HG03280 (cell line): Measurements from ENCODE around the gene ITPK1.

Experiments used
- ATAC-seq: cut with Tn5 transposase; IDR thresholded peaks from one replicate; pipeline ENCODE4 v1.9.1; 2021; ENCODE audit warnings: mild to moderate bottlenecking, moderate library complexity; ENCODE audit not compliant: unreplicated experiment

Gene ITPK1

DNA sequence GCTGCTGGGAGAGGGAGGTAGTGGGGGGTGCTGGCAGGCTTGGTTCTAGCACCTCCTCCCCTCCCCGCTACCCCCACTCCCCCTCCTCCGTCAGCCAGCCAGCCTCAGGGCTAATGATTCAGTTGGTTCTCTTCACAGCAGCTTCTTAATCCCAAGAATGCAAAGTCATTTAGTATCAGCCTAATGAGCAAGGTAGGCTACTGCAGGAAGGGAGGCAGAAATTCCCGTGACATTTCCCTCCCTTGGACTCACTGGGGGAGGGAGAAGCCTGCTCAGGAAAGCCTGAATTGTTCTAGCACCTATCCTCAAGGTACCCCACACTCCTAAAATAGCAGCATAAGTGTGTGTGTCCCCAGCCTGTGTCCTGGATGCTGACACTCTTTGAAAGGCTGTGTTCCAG, 29.8 kb downstream of the ITPK1 start:
- no peak for ATAC-seq

DNA sequence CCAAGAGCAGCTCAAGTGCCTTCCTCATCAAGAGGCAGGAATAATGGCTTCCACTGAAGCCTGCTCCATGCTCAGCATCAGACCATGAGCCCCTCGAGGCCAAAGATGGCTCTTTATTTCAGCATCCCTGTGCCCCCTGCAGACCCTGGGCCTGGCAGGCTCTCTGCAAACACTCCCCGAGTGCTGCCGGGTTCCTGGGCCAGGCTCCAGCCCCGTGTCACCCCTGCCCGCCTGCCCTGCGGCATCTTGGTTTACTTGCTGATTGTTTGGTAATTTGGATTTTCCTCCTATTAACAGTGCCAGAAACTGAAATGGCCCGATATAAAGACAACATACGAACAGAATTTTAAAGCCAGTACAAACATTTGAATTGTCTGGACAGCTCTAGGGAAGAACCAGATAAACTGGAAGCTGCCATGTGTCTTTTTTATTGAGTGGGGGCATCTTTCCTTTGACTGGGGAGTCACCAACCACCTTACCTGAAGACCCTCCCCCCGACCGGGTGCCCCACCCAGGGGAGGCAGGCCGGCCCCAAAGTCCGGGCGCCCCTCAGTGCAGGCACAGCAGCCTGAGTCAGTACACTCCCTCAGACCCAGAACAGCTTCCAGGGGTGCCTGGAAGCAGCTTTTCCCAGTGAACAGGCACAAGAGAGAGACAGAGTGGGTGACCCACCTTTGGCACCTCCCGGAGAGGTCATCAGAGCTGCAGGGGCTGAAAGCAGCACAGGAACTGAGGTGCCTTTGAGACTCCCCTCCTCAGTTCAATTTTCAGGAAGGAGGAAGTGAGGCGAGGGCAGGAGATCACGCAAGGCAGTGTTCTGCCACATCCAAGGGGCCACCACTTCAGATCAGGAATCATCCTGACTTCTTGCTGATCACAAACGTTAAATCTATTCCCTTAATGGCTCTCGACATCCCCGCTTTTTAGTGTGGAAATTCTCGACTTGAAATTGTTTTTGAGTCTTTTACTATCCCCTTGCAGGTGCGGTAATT, 30.6 kb downstream of the ITPK1 start:
- ATAC-seq: no peak

DNA sequence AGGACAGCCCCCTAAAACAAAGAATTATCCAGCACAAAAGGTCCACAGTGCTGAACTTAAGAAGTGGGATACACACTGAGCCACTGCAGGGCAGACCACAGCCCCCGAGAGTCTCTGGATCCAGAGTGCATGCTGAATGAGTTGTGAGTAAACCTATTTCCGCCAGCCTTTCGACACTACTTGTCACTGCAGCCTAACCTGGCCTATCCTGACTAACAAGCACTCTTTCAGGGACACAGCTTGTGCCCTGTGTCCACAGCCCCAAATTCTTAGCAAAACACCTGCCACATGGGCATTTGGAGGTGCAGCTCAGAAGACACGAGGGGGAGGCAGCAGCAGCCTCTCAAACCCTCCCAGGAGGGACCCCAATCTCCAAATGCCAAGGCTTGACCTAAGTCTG, 31.3 kb downstream of the ITPK1 start:
- ATAC-seq: no peak

DNA sequence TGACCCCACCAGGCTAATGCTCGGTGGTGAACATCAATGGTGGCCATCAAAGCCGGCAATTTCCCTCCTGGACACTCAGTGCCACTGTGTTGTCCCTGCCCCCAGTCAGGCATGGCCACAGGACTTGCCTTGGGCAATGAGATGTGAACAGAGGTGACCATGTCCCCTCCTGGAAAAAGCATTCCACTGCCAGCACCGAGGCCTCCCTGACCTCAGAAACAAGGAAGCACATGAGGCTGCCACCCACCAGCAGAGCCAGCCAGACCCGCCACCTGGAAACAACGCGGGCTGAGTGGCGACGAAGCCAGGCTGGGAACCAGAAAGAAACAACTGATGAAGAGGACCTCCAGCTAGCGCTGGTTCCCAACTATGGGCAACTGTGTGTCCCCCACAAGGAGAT, 31.8 kb downstream of the ITPK1 start:
- ATAC-seq: no peak

DNA sequence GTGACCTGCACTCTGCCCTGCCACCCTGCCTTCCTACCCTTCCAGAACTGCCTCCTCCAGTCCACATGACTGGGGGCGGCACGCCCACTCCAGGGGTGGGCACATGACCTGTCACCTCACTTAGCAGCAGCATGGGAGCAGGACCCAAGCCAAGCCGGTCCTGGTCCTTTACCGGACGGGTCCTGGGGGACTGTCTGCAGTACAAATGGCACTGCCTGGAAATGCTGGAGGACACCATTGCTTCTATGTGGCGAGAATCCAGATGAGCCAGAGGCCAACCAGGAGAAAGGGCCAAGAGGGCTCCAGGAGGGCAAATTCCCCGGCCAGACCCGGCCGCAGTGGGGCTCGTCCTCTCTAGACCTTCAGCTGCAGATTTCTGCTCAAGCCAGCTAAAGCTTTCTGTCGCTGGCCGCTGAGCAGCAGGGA, 33.1 kb downstream of the ITPK1 start:
- ATAC-seq: no peak

DNA sequence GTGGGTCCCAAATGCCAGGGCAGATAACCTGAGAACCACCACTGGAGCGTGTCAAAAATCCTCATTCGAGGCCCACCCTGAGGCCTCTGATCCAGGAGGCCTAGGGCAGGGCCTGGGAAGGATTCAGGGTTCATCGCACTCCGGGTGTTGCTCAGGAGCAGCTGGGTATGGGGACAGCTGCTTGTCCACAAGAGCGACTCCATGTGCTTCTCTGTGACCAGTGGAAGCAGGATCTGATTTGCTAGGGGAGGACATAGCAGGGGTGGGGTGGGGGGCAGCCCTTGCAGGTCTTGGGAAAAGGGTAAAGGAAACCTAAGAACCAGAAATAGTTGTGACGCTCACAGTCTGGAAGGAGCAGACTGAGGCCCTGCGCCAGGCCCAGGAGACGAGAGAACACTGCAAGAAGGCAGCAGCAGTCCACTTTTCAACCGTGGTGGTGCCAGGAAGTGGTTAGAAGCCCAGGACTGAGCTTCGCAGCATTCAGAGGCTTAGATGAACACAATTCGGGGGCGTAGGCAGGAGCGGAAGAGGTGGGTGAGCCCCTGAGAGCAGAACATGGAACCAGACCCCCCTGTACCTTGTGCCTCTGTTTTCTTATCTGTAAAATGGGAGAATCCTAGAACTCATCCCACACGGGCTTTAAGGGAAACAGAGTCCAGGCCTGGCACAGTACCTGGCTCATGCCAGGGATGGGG, 33.7 kb downstream of the ITPK1 start:
- no peak for ATAC-seq

DNA sequence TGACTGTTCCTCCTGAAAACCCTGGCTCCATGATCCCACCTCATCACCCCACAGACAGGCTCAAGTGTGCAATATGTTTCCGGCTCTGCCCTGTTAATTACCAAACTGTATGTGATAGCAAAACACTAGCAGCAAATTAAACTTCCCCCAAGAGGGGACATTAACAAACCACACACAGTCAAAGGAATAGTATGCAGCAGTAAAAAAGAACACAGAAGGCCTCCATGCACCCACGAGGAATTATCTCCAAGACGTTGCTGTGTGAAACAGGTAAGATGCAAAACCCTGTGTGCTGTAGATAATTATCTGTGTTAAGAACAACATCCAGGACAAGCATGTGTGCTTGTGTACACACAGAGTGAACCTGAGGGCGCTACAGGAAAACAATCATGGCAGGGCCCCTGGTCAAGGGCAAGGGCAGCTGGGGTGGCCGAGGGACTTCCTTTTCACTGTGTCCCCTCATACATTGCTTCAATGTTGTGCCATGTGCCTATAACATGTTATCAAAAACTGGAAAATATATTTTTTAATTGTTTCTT, 35.8 kb downstream of the ITPK1 start:
- no peak for ATAC-seq

DNA sequence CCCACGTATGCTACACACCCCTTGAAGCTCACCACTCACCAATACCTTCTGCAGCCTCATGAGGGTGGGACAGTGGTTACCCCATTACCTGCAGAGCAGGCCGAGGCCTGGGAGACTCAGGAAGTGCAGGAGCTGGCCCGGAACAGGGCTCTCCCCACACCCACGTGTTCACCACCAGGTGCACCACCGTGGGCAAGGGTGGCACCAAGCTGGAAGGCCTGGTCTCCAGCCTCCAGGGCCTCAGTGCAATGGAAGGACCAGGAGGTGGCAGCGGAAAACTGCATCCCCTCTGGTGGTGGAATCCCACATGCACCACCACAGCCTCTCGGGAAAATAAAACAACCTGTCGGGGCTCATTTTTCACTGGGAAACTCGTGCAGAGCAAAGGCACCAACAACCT, 36.4 kb downstream of the ITPK1 start:
- ATAC-seq: no peak

DNA sequence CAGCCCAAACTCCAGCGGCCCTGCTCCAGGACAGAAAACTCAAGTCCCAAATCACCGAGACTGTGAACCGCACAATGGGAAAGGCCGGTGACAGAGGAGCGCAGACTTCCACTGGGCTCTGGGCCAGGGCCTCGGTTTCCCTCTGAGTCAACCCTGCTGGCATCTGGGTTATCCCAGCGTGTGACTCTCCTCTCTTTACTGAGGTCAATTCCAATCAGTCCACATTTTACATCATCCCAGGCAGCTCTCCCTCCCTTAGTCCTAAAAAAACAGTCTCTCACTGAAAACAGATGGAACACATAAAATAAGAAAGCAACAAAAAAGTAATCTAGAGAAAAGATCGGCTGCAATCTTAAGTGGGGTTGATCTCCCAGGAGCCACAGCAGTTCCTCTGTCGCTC, 36.9 kb downstream of the ITPK1 start:
- ATAC-seq: no peak

DNA sequence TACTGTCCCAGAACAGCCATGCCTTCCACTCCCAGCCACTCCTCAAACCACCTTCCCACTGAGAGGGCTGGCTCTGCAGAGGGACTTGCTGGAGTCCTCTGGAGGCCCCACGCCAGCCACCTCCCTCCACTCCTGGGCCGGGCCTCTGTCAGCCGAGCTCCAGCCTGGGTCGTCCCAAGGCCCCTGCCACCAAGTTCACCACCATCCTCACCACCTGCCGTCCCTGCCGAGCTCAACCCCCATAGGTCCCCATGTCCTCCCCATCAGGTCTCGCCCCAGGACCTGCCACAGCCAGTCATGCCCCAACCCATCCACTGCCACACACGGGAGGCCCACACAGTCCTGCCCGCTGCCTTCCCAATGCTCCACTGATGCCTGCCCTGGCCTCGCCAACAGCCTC, 39.0 kb downstream of the ITPK1 start:
- ATAC-seq: no peak

DNA sequence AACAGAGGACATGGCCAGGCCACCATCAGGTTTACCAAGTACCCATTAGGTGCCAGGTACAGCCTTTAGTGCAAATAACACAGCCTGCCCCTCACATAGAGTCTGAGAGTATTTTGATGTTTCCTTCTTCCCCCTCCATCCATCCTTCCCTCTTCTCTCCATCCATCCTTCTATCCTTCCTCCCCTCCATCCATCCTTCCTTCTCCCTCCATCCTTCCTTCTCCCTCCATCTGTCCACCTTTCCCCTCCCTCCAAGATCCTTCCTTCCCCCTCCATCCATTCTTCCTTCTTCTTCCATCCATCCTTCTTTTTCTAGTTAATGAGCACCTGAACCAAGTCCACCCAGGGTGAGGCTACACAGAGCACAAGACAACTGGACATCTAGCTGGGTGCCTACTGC, 39.8 kb downstream of the ITPK1 start:
- ATAC-seq: no peak

DNA sequence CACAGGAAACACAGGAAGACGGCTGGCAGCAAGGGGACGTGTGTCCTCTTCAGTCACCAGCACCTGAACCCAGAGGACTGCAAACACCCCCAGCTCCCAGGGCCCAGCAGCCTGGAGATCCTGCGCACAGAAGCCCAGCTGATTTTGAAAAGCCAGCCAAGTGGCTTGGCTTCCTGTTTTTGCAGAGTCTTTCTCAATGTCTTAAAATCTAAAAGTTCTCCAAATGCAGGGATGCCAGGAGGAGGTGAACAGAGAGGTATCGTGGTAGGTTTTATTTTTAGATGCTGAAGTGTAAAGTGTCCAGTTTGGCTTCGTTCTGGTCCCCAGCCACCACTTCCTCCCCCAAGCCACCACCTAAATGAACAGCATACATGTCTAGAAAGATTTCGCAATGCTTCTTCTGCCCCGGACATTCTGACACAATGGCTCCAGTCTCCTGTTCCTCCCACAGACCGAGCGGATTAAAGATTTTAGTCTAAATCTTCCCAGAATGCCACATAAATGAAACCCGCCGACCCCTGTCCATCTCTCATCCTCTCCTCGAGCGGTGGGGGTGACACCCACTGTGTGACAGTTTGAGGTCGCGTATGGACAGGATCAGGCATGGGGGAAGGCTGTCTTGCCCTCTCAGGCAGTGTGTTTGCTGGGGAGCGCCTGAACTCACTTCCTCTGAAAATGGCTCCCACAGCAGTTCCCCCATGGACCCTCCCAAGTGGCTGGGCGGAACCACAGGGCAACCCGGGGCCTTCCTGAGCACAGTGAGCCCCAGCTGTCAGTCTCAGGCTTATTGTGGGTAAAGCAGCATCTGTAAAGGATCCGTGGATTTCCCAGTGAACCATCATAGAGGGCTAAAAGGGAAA, 41.6 kb downstream of the ITPK1 start:
- no peak for ATAC-seq

DNA sequence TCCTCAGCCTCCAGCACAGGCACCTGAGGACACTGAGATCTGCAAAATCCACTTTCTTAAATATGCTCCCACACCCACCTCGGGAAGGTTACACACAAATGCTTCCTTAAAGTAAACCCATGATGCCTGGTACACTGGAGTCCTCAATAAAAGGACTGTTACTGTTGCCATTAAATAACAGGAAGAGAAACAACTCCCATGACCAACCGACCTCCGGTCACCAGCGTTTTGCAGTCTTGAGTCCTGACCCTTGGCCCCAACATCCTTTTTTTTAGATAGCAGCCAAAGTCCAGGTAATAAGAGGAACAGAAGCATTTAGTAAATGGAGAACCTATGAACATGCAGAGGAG, 42.4 kb downstream of the ITPK1 start:
- ATAC-seq: no peak

DNA sequence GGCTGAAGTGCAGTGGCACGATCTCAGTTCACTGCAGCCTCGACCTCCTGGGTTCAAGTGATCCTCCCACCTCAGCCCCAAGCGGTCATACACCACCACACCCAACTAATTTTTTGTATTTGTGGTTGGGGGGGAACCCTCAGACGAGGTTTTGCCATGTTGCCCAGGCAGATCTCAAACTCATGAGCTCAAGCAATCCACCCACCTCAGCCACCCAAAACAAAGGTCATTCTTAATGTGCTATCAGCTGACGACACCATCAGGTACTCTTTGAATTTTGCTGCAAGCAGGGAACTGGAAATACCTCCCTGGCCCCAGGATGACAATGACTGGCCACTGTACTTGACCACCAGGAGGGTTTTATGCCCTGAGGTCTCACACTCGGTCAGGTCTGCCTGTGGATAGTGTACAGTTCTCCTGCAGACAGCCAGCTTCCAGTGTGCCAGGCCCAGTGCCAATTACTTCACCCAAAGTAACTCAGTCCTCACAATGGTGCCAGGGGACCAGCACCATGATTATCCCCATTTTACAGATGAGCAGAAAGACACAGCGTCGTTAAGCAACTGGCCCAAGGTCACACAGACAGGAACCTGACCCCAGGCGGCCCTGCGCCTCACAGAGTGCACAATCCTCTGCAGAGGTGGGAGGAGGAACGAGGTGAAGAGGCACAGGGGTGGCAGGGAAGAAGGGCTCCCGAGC, 42.9 kb downstream of the ITPK1 start:
- no peak for ATAC-seq

DNA sequence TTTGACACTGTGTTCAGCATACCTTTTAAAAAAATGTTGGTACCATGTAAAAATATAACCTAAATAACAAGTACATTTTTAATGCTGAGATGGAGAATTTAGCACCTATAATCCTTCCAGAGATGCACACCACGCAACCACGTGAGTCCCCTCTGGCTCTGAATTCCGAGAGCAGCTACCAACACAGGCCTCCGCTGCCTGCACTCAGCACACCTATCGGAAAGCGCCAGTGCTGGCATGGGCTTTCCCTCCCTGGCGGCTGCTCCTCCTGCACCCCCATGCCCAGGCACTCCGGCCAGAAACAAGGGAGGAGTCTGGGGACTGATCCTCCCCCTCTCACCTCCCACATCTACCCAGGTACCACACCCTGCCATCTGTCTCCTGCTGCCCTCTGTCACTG, 47.0 kb downstream of the ITPK1 start:
- no peak for ATAC-seq

DNA sequence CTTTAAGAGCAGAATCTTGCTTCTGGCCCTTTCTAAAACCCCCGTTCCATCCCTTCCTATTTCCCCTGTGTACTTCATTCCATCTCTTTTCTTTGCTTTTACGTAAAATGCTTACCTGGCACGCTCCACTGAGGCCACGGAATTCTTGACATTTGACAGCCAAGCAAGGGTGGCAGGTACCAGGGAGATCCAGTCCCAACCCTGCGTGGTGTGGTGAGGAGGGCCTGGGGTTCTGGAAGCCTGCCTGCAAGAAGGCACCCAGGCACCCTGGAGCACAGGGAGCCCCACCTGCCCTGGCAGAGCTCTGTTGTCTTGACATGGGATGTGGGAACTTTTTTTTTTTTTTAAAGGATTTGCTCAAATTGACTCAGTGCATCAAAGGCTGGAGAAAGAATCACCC, 48.6 kb downstream of the ITPK1 start:
- no peak for ATAC-seq

DNA sequence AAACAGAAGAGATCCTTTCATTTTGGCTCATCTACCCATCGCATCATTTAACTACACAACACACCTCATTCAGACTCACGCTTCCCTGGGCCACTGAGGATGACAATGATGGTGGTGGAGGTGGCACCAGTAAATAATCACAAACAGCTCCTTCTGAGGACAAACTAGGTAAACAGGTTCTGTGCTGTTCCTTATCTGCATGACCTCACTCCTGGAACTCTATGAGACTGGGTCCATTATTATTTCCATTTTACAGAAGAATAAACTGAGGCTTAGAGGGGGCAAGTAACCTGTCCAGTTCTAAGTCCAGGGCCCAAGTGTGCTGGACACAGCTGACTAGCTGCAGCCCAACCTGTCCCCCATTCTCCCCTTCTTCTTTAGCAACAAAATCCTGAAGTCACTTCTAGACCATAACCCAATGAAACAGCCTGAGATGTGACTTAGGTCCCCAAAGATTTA, 50.4 kb downstream of the ITPK1 start:
- ATAC-seq: no peak

DNA sequence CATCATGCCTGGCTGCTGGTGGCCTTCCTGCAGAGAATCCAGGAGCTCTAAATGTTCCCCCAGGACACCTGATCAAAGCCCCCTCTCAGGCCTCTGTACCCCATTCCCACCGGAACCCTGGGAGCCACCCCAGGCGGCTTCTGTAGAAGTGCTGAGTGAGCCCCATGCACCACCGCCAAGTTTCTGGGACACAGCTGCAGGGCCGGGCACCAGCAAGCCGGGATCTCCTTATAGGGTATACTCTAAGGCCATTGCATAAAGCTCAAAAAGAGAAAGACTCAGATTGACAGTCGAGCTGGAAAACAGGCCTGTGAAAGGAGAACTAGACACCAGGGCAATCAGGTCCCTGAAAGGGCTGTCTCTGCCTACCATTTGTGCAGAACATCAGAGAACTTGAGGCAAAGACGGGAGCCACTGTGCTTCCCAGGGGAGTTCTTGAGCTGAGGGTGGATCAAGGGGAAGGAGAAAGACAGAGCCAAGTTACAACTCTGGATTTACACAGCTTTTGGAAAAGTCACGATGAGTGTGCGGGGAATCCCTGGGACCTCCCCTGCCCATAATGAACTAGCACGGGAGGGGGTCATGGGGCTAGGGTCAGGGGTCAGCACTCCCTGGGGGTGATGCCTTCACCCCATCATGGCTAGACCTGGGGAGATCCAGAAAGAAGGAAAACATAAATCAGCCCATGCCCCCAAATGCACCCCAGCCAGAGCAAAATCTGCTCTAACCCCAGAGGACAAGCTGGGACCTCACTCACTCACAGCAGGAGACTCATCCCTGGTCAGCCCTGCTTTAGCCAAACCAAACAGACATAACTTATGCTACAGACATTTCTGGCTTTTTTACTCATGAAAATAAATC, 51.1 kb downstream of the ITPK1 start:
- ATAC-seq: no peak

DNA sequence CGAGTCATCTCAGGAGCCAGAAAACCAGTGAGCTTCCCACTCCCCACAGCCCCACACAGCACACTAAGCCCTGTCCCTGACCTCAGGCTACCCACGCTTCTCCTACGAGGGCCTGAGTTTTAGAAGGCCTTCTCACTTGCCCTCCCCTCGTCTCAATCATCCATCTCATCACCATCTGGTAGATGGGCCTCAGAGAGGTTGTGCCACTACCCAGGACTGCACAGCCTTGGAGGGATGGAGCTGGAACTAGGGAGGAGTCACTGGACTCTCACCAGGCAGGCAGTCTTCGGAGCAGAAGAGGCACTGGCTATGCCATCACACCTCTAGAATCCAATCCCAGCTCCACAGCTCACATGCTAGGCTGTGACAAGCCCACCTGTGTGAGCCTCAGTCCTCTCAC, 52.3 kb downstream of the ITPK1 start:
- no peak for ATAC-seq
